Cardiac fibroblast (primary cell): ENCODE measurements around the gene GLYR1.

ENCODE experiments used
- DNase-seq, 2 donors: peaks; one replicate each; pipeline versions ENCODE4 v3.0.0 to v3.0.0-alpha.2; 2010; ENCODE audit warnings: low read depth in 2 of 2
- H3K4me3 ChIP-seq, 2 donors: replicated peaks in 1 of 2; 1 replicate in 1 of 2; 2 replicates in 1 of 2; pipeline ENCODE4 v1.5.1; 2011; ENCODE audit warnings: low read depth in 2 of 2, low read length in 2 of 2, mild to moderate bottlenecking in 2 of 2, moderate library complexity in 1 of 2
- CTCF ChIP-seq: IDR thresholded peaks from one replicate; pipeline ENCODE4 v1.5.1; 2011; ENCODE audit warnings: low read depth, mild to moderate bottlenecking, low read length, inconsistent platforms

The GLYR1 gene

GRCh38 chr16:4814046-4814445, 33.0 kb downstream of the GLYR1 start:
- no peak overlapping the region for H3K4me3 ChIP-seq
- DNase-seq = no peak
- no peak for TF ChIP-seq CTCF

GRCh38 chr16:4813251-4814003, 33.7 kb downstream of the GLYR1 start:
- no peak for DNase-seq
- no peak for TF ChIP-seq CTCF
- no peak overlapping the region for H3K4me3 ChIP-seq

- H3K4me3 ChIP-seq = no peak overlapping the region
- DNase-seq = no peak
- no peak for TF ChIP-seq CTCF
Observed at GRCh38 chr16:4811773-4812172, 35.3 kb downstream of the GLYR1 start.

- DNase-seq = no peak
- H3K4me3 ChIP-seq = no peak overlapping the region
- no peak for TF ChIP-seq CTCF
Observed at GRCh38 chr16:4811242-4811641, 35.8 kb downstream of the GLYR1 start.

GRCh38 chr16:4806280-4806679, 40.8 kb downstream of the GLYR1 start:
- TF ChIP-seq CTCF = no peak
- no peak overlapping the region for H3K4me3 ChIP-seq
- DNase-seq = no peak

GRCh38 chr16:4805231-4805630, 41.9 kb downstream of the GLYR1 start:
- no peak overlapping the region for H3K4me3 ChIP-seq
- TF ChIP-seq CTCF = no peak
- DNase-seq = peak in 1 of 2 donors; percentile 26
